GM12892 (cell line): ENCODE results near the gene RCOR1.
A peak's percentile ranks its signal among the peaks of the same experiment; 100 is the strongest.

Source experiments
- DNase-seq: peaks from one replicate; pipeline ENCODE4 v3.0.0; 2011; ENCODE audit not compliant: insufficient read length
- FAIRE-seq: peaks from 2 replicates; lab custom pipeline; 2011; peaks lifted over from hg19 to GRCh38; lab: Jason Lieb, UNC
- POLR2A ChIP-seq: IDR thresholded peaks from 2 replicates; pipeline ENCODE4 v1.6.1; 2011; ENCODE audit warnings: low read depth, low read length, control low read depth
- POLR2AphosphoS5 ChIP-seq: IDR thresholded peaks from 2 replicates; pipeline ENCODE4 v1.6.1; 2011; ENCODE audit warnings: low read depth, low read length, control low read depth
- TAF1 ChIP-seq: IDR thresholded peaks from 2 replicates; pipeline ENCODE4 v1.6.1; 2011; ENCODE audit warnings: low read depth, mild to moderate bottlenecking, control low read depth, low read length, borderline replicate concordance

RCOR1 gene

GRCh38 chr14:102675396-102675795 lies 82.9 kb downstream of the RCOR1 start:
- TF ChIP-seq POLR2A, result no peak
- no peak for TF ChIP-seq TAF1
- no peak for TF ChIP-seq POLR2AphosphoS5
- no peak for FAIRE-seq
- no peak for DNase-seq

DNA sequence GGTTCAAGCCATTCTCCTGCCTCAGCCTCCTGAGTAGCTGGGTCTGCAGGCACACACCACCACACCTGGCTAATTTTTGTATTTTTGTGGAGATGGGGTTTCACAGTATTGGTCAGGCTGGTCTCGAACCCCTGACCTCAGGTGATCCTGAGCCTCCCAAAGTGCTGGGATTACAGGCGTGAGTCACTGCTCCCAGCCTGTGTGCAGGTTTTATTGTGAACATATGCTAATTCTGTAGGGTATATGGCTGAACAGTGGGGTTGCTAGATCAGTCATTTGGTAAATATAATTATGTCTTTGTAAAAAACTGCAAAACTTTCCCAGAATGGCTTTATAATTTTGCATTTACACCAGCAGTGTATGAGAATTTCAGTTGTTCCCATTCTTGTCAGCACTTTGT lies 85.9 kb downstream of the RCOR1 start:
- DNase-seq, result no peak
- TF ChIP-seq TAF1, result no peak
- no peak for TF ChIP-seq POLR2AphosphoS5
- TF ChIP-seq POLR2A, result no peak
- FAIRE-seq, result no peak

DNA sequence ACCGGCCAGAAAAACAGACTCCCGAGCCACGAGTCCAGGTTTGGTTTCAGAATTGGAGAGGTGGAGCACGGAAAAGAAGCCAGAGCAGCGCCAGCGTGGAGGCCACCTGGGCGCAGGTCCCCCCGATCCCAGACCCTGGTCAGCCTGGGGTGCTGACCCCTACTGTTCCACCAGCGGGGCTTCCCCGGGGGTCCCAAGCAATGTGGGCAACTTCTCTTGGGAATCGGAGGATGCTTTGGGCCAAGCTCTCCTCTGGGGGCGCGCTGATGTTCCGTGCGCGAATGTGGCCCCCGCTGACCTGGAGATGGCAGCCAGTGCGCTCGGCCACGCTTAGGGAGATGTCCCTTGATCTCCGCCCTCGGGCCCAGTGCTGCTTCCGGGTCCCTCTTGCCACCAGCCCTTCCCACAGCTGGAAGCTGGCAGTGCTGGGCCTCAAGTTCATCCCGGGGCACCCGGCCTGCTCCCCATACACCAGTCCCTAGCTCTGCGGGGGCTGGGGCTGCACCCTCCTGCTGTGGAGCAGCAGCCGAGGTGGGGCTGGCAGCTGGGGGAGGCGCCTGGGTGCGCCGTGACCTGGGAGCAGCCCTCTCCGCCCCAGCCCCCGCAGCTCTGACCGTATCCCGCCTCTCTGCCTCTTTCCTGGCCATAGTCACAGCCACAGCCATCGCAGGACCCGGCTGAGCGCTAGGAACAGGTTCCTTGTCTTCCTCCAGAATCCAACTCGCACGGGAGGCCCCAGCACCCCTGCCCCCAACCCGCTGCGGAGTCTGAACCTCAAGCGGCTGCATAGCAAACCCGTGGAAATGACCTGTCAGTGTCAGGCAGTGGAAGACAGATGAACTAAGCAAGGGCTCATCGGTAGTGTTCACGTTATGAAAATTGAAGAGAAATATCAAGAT lies 91.2 kb downstream of the RCOR1 start:
- no peak for FAIRE-seq
- TF ChIP-seq TAF1 (no peak), POLR2A (no peak), POLR2AphosphoS5 (no peak)
- DNase-seq, result no peak

- DNase-seq (no peak), FAIRE-seq (no peak)
- TF ChIP-seq POLR2A (no peak), TAF1 (no peak), POLR2AphosphoS5 (no peak)
Observed at GRCh38 chr14:102684298-102684663, 91.8 kb downstream of the RCOR1 start.

DNA sequence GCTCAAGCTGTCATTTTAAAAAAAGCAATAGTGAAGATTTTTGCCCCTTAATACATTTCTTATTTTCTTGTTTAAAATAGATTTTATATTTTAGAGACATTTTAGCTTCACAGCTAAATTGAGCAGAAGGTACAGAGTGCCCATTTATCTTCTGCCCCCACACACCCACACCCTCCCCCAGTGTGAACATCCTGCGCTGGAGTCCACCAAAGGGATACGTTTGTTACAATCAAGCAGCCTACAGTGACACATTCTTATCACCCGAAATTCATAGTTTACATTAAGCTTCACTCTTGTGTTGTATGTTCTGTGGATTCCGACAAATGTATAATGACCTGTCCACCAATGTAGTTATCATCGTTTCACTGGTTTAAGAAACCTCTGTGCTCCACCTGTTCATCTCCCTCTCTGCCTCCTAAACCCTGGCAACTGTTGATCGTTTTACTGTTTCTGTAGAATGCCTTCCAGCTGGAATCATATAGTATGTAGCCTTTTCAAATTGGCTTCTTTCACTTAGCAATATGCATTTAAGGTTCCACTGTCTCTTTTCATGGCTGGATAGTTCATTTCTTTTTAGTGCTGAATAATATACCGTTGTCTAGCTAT lies 93.8 kb downstream of the RCOR1 start:
- FAIRE-seq (no peak), DNase-seq (no peak)
- TF ChIP-seq POLR2AphosphoS5 (no peak), POLR2A (no peak), TAF1 (no peak)

DNA sequence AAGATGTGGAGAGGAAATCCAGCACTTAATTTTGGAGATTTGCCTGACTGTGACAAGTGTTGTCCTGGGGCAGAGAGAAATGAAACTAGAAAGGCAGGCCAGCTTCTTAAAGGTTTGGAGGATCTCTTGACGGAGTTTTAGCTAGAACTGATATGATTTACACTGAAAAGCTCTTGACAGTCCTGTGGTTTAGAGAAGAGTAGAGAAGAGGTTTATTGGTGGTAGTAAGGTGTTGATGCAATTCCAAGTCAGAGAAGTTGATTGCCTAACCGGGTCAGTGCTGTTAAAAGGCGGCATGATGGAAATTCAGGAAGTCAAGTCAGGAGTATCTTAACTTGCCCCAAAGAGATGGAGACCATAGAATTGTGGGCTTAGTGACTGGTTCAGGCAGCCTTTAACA lies 95.8 kb downstream of the RCOR1 start:
- no peak for TF ChIP-seq POLR2AphosphoS5
- TF ChIP-seq POLR2A, result no peak
- TF ChIP-seq TAF1, result no peak
- DNase-seq (no peak), FAIRE-seq (no peak)

DNA sequence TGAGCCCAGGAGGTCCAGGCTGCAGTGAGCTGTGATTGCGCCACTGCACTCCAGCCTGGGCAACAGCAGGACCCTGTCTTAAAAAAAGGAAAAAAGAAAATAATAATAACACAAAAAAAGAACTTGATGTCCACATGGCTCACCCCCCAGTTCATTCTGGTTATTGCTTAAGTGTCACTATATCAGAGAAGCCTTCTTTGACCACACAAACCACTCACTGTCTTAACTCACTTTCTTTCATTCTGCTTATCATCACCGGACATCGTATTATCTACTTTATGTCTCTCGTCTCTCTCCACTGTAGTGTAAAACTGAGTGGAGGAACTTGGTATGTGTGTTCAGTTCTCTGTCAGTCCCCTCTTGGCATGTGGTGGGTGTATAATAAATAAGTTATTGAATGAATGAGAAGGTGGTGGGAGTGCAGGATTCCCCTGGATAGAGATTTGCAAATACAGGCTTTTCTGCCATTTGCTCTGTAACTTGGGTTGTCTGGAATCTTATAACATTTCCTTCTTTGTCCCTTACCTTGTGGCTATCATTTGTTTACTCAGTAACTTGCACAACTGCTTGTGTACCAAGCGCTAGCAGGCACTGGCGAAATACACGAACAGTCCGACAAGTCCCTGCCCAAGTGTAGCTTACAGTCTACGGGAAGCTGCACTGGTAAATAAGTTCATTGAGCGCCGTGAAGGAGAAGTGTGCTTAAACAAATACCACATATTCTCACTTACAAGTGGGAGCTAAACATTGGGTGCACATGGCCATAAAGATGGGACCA lies 98.2 kb downstream of the RCOR1 start:
- DNase-seq, result no peak
- TF ChIP-seq TAF1 (no peak), POLR2AphosphoS5 (no peak), POLR2A (no peak)
- no peak for FAIRE-seq

- DNase-seq (no peak), FAIRE-seq (no peak)
- no peak for TF ChIP-seq POLR2A
- no peak for TF ChIP-seq TAF1
- TF ChIP-seq POLR2AphosphoS5, result no peak
Observed at GRCh38 chr14:102691763-102692162, 99.3 kb downstream of the RCOR1 start.

- DNase-seq, result no peak
- TF ChIP-seq POLR2AphosphoS5, result no peak
- TF ChIP-seq POLR2A, result no peak
- no peak for TF ChIP-seq TAF1
- no peak for FAIRE-seq
Observed at GRCh38 chr14:102692334-102692733, 99.9 kb downstream of the RCOR1 start.

DNA sequence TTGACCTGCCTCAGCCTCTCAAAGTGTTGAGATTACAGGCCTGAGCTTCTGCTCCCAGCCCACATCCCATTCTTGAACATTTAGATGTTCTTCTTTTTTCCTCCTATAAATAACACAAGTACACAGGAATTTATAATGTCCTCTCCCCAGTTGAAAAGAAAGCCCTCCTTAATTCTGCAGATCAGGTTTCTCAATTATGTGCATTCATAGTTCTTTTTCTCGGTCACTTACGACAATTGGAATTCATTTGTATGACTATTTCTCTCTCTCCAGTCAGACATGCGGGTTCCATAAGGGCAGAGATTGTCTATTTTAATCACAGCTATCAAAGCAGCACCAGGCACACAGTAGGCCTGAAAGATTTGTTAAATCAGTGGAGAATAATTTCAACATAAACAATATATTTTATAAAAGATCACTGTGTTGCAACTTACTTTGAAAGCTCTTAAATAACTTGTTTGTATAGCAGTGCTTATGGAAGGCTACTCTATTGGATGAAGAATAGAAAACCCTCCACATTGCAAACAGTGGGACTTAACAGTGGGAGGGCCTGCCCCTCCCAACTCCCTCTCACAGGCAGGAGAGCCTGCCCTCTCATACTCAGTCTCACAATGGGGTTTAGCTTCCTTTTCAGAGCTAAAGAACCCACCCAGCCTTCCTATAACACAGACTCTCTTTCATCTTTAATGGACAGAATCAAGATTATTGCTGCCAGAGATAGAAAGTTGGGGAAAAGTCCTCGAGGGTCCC lies 100.7 kb downstream of the RCOR1 start:
- DNase-seq (no peak), FAIRE-seq (no peak)
- TF ChIP-seq TAF1 (no peak), POLR2A (no peak), POLR2AphosphoS5 (no peak)

DNA sequence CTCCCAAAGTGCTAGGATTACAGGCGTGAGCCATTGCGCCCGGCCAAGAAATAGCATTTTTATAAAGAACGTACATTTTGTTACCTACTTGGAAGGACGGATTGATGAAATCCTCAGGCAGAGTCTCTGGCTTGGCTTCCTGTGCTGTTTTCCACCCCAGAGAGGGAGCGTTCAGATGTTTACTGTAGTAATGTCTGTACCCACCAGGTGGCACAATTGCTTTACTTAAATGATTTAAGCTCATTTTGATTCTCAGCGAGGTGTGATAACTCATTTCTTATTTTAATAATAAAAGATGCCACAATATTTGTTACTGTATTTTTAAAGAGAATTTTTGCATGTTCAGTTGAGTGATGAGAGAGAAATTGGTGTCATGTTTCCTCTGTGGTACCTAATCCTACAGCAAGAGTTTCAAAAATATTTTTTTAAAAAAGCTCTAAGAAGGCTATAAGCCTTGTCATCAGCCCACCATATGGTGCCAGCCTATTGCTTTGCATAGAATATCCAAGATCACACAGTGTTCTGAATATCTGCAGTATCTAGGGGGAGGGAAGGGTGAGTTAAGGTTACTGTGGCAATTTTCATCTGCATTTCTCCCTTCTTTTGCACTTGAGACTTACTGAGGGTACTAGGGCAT lies 102.2 kb downstream of the RCOR1 start:
- FAIRE-seq (peak; percentile 86), DNase-seq (peak; percentile 20)
- TF ChIP-seq POLR2AphosphoS5, result no peak
- TF ChIP-seq TAF1, result no peak
- no peak for TF ChIP-seq POLR2A
